ENCODE measurements around the gene CRISP1. TPM values are rescaled to one million over a fixed set of nuclear protein-coding genes. Genes with fewer than 3 reads are reported as not detected.

The CRISP1 gene, protein sequence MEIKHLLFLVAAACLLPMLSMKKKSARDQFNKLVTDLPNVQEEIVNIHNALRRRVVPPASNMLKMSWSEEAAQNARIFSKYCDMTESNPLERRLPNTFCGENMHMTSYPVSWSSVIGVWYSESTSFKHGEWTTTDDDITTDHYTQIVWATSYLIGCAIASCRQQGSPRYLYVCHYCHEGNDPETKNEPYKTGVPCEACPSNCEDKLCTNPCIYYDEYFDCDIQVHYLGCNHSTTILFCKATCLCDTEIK
- total RNA-seq: not detected

DNA sequence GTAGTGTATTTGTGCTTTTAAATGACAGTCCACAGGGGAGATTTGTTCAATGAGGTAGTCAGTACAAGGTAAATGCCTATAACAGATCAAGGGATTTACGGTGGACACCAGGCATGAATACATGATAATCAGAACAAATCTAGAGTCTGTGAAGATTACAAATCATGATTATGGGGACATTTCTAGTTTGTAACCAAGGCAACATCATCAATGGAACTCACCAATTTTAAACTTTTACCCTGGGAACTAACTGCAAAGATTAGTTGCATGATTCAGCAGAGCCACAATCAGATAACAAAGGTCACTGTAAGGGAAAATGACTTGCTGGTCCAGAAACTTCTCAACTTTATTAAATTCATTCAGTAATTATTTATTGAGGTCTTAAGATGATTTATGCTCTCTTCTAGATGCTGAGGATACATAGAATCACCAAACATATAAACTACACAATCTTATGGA, at the start of gene CRISP1:
Gene CRISP1 (minus strand): TSS at position 51 of the 459 bp plus-strand sequence. CDS start 9,135 bp downstream, outside the sequence.
- H3K9me3 ChIP-seq: no peaks in the 10 kb centered on the region
- H3K27ac ChIP-seq: no peak within 1 kb of the TSS
- H3K4me1 ChIP-seq: no peaks in the 10 kb centered on the region
- no peak for TF ChIP-seq POLR2AphosphoS5 (IDR thresholded peaks at IDR 0.05)
- TF ChIP-seq CTCF (IDR thresholded peaks at IDR 0.05): no peak
- TF ChIP-seq POLR2A (IDR thresholded peaks at IDR 0.05): no peak
- no peaks in the 10 kb centered on the region for H3K36me3 ChIP-seq
- H3K4me3 ChIP-seq: no peak within 1 kb of the TSS
- no peak for DNase-seq (ENCODE audit: low spot score in 2 of 2)
- H3K27me3 ChIP-seq: no peaks in the 10 kb centered on the region
- intact Hi-C loops (cut with DNase I; ENCODE audit: low total_unique reads): no loop called here

- intact Hi-C loops (cut with DNase I; ENCODE audit: low total_unique reads): no loop called here
- no peaks in the 10 kb centered on the region for H3K9me3 ChIP-seq
- no peaks in the 10 kb centered on the region for H3K36me3 ChIP-seq
- DNase-seq (ENCODE audit: low spot score in 2 of 2): no peak
- no peak overlapping the region for H3K27ac ChIP-seq
- no peak overlapping the region for H3K4me3 ChIP-seq
- no peaks in the 10 kb centered on the region for H3K4me1 ChIP-seq
- H3K27me3 ChIP-seq: no peaks in the 10 kb centered on the region
- no peak for TF ChIP-seq CTCF (IDR thresholded peaks at IDR 0.05)
- no peak for TF ChIP-seq POLR2AphosphoS5 (IDR thresholded peaks at IDR 0.05)
- TF ChIP-seq POLR2A (IDR thresholded peaks at IDR 0.05): no peak
Measured at GRCh38 chr6:49915035-49915434, 48.7 kb upstream of the CRISP1 start.

- no peak overlapping the region for H3K27ac ChIP-seq
- TF ChIP-seq CTCF (IDR thresholded peaks at IDR 0.05) (no peak), POLR2A (IDR thresholded peaks at IDR 0.05) (no peak), POLR2AphosphoS5 (IDR thresholded peaks at IDR 0.05) (no peak)
- H3K27me3 ChIP-seq: no peaks in the 10 kb centered on the region
- H3K36me3 ChIP-seq: no peaks in the 10 kb centered on the region
- H3K9me3 ChIP-seq: no peaks in the 10 kb centered on the region
- DNase-seq (ENCODE audit: low spot score in 2 of 2): no peak
- no peak overlapping the region for H3K4me3 ChIP-seq
- intact Hi-C loops (cut with DNase I; ENCODE audit: low total_unique reads): no loop called here
- no peaks in the 10 kb centered on the region for H3K4me1 ChIP-seq
Measured at GRCh38 chr6:49913636-49914375, 47.5 kb upstream of the CRISP1 start.

DNA sequence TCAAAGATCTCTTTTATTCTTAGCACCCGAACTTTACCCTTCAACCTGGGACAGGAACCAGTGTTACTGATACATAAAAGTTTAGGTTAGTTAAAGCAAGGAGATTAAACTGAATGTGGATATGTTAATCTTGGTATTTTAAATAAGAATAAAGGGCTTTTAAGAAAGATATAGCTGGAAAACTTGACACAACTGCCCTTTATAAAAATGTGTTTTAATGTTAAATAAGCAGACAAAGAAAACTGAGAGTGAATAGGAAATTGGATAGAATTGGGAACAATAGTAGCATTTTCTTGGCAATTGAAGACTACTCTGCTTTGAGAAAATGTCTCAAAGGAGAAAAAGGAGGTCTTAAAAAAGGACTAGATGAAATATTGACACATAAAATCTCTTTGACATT, 45.9 kb upstream of the CRISP1 start:
- Histone ChIP-seq H3K4me3 (no peak overlapping the region), H3K27ac (no peak overlapping the region), H3K27me3 (no peaks in the 10 kb centered on the region), H3K9me3 (no peaks in the 10 kb centered on the region), H3K36me3 (no peaks in the 10 kb centered on the region), H3K4me1 (no peaks in the 10 kb centered on the region)
- intact Hi-C loops (cut with DNase I; ENCODE audit: low total_unique reads): no loop called here
- DNase-seq (ENCODE audit: low spot score in 2 of 2): no peak
- TF ChIP-seq CTCF (IDR thresholded peaks at IDR 0.05) (no peak), POLR2AphosphoS5 (IDR thresholded peaks at IDR 0.05) (no peak), POLR2A (IDR thresholded peaks at IDR 0.05) (no peak)

GRCh38 chr6:49911252-49911651, 44.9 kb upstream of the CRISP1 start:
- Histone ChIP-seq H3K36me3 (no peaks in the 10 kb centered on the region), H3K27ac (no peak overlapping the region), H3K4me3 (no peak overlapping the region), H3K27me3 (no peaks in the 10 kb centered on the region), H3K4me1 (no peaks in the 10 kb centered on the region), H3K9me3 (no peaks in the 10 kb centered on the region)
- no peak for TF ChIP-seq POLR2A (IDR thresholded peaks at IDR 0.05)
- no peak for DNase-seq (ENCODE audit: low spot score in 2 of 2)
- intact Hi-C loops (cut with DNase I; ENCODE audit: low total_unique reads): no loop called here
